Measurements from ENCODE around the gene TXNL4A.
A peak's percentile ranks its signal among the peaks of the same experiment; 100 is the strongest.

TXNL4A gene

GRCh38 chr18:79991494-79991893 is 3.1 kb upstream of the TXNL4A start:
- no peak for DNase-seq

DNA sequence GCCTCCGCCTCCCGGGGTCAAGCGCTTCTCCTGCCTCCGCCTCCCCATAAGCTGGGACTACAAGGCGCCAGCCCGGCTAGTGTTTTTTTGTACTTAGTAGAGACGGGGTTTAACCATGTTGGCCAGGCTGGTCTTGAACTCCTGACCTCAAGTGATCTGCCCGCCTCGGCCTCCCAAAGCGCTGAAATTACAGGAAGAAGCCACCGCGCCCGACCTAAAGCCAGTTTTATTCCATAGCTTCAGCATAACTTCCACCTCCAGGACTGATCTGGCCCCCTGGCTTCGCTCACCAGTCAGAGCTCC is 783 bp upstream of the TXNL4A start:
- DNase-seq: no peak

GRCh38 chr18:79988071-79988450 is 302 bp downstream of the TXNL4A start:
- peak; percentile 43 for DNase-seq

- DNase-seq: no peak
Measured at GRCh38 chr18:79987566-79987965, 797 bp downstream of the TXNL4A start.

- DNase-seq: no peak
Measured at GRCh38 chr18:79986726-79987125, 1.6 kb downstream of the TXNL4A start.

GRCh38 chr18:79985172-79985571 is 3.2 kb downstream of the TXNL4A start:
- DNase-seq: no peak

- DNase-seq: no peak
Measured at GRCh38 chr18:79983793-79984192, 4.6 kb downstream of the TXNL4A start.

DNA sequence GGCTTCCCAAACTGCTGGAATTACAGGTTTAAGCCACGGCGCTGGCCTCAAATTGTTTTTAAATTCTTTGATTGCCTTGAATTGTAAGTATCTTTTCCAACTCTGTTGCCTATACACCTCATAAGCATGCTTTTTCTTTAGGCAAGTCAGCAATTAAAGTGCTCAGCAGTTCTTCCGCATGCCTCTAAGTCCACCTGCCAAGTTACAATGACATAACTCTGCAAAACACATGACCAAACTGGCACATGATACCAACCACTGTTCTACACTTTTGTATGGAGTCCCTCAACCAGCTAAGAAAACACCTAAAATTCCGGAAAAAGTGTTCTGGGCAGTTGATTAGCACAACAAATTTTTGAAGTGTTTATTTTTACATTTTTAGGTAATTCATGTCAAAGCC is 5.1 kb downstream of the TXNL4A start:
- no peak for DNase-seq

GRCh38 chr18:79982736-79983135 is 5.6 kb downstream of the TXNL4A start:
- DNase-seq: no peak

DNA sequence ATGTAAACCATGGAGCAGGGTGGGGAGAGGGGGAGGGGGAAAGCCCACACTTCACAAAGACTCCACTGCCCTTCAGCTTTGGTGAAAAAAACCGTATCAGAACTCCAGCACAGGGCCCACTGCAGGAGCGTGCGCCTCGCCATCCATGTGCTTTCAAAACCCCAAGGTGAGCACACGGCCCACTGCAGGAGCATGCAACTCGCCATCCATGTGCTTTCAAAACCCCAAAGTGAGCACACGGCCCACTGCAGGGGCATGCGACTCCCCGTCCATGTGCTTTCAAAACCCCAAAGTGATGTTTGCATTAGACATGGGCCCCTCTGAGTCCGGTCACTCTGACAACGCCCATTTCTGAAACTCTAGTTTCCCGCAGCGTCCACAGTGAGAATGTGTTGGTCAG is 7.8 kb downstream of the TXNL4A start:
- DNase-seq: no peak

GRCh38 chr18:79979843-79980242 is 8.5 kb downstream of the TXNL4A start:
- DNase-seq: no peak

- no peak for DNase-seq
Measured at GRCh38 chr18:79975985-79976680, 12.2 kb downstream of the TXNL4A start.

DNA sequence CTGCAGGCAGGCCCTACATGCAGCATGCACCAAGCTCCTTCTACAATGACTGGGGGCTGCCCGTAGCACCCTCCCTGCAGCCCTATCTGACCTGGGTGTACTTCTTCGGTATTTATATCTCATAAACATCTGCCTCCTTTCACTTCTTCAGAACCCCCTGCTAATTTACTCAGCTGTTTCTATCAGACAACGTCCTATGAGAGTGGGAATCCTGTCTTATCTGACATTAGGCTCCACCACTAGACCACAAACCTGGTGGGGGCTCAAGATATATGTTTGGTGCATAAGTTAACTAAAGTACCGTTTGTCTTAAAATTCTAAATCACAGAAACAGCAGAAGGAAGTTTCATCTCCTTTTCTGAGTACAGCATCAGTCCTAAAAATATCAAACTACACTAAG is 13.3 kb downstream of the TXNL4A start:
- DNase-seq: no peak

DNA sequence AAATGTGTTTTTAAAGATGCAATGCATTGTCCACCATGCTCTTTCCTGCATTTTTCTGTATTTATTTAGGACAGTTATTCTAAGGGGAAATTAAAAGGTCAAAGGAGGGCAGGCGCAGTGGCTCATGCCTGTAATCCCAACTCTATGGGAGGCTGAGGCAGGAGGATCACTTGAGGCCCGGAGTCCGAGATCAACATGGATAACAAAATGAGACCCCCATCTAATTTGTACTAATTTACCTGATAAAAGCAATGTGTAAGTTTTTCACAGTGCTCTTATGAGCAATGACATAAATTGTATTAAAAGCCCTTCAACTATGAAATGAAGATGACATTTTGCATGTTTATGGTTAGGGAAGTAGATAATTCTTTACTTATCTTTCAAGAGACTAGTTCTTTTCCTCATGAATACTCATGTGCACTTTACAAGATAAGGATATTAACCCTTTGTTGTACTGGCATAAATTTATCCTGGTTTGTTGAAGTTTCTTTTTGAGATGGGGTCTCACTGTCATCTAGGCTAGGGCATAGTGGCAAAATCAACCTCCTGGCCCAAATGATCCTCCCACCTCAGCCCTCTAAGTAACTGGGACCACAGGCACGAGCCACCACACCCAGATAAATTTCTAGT is 14.2 kb downstream of the TXNL4A start:
- no peak for DNase-seq

DNA sequence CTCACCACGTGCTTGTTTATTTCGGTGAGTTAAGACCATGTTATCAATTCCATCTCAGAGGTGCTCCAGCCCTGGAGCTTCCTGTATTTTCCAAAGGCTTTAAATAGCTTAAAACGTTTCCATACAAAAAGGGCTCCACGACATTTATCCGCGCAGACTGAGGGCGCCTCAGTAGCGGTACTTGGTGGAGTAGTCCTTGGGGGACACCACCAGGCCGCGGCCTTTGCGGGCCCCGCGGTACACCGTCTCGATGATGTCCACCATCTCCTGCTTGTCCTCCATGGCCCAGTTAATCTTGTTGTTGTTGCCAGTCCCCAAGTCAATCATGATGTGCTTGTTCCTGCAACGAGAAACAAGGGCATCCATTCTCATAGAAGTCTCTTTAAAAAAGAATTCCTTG is 14.8 kb downstream of the TXNL4A start:
- no peak for DNase-seq

DNA sequence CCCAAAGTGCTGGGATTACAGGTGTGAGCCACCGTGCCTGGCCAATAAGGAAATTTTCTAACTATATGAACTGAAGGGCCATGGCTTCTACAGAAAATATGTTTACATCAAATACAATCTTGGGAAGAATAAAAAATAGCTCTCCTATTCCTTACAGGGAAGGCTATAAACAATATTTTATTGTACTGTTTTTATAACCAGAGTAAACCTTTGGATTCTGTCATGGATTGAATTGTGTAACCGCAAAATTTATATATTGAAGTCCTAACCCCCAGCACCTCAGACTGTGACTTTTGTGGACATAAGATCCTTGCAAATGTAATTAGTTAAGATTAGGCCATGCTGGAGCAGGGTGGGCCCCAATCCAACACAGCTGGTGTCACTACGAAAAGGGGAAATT is 15.6 kb downstream of the TXNL4A start:
- no peak for DNase-seq

DNA sequence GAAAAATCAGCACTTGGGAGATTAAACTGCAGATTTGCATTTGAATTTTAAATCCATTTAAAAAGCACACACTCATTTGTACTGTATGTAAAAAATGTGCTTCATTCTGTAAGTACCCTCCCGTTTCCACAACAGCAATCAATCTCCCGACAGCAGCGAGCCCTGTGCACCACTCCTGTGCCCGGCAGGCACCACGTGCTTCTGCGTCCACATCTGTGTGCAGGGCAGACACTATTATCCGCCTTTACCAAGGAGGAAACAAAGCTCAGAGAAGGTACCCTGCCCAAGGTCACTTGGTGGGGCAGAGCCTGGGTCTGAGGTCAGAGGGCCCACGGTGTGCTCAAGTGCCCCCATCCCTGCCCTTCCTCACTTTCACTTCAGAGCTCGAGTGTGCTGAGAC is 16.4 kb downstream of the TXNL4A start:
- no peak for DNase-seq

- no peak for DNase-seq
Measured at GRCh38 chr18:79971211-79971952, 17.0 kb downstream of the TXNL4A start.

DNA sequence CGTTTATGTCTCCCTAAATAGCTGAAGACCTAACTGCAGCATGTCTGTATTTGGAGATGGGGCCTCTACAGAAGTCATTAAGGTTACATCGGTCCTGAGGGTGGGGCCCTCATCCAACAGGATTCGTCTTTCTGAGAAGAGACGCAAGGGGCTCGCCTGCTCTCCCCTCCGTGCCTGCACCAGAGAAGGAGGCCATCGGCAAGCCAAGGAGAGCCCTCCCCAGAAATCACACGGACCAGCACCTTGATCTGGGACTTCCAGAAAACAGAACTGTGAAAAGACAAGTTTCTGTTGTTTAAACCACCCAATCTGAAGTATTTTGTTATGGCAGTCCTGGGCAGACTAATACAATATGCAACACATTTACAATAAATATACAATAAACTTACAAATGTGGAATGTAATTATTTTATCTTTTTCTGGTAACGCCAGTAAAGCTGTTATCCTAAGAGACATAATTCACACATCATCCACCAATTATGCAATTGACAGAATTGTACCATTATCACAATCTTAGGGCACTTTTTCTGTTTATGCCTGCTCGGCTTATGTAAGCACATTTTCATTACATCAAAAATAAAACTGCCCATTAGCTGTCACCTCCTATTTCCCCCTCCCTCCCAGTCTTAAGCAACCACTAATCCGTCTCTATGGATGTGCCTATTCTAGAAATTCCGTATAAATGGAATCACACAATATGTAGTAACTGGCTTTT is 17.8 kb downstream of the TXNL4A start:
- DNase-seq: no peak

- no peak for DNase-seq
Measured at GRCh38 chr18:79965119-79965902, 23.1 kb downstream of the TXNL4A start.

DNA sequence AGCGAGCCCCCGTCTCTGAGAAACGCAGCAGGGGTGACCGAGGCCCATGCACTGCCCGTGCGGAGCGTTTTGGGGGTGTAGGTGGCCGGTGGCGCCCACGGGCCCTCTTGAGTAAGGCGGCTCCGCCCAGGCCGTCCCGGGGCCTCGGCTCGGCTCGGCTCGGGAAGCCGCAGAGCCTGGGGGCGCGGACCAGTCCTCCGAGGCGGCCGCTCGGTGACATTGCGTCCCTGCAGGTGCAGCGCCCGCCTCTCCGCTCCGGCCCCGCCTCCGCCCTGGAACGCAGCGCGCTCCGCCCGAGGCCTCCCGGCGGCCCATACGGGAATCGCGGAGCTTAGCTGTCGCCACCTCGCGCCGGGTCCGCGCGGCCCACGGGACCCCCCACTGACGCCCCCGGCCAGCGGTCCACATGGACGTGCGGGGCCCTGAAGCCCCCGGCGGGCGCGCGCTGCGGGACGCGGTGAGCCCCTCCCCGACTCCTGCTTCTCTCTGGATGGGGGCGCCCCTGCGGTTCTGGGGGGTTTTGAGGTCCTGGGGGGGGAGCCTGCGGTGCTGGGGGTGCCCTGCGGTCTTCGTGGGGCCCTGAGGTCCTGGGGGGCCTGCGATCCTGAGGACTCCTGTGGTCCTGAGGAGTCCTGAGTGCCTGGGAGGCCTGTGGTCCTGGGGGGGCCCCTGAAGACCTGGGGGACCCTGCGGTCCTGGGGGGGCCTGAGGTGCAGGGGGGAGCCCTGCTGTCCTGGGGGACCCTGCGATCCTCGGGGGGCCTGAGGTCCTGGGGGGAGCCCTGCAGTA is 23.8 kb downstream of the TXNL4A start, which contains the start of gene HSBP1L1:
Gene HSBP1L1, plus strand, starts transcription at position 314 of the 789 bp plus-strand sequence. Its CDS starts 93 bp downstream, at position 407.
- no peak for DNase-seq
